Measurements from ENCODE around the gene HPS1. TPM values are rescaled to one million over a fixed set of nuclear protein-coding genes. Genes with fewer than 3 reads are reported as not detected.
A peak's percentile ranks its signal among the peaks of the same experiment; 100 is the strongest.

Gene HPS1
- total RNA-seq, 4 donors from 2014 or later, result 48.6 to 66.7 (median 60.5) TPM

- Histone ChIP-seq H3K36me3 (peaks cover 0 to 4% of the 10 kb centered on the region in 2 donors), H3K27ac (no peak overlapping the region), H3K27me3 (no peaks in the 10 kb centered on the region), H3K9me3 (no peaks in the 10 kb centered on the region), H3K4me3 (replicated peaks in 1 of 3) (no peak overlapping the region), H3K4me1 (peaks cover 4 to 29% of the 10 kb centered on the region in 2 donors)
- intact Hi-C loops (cut with DNase I), result no loop called here
- whole genome bisulfite sequencing, 2 donors, result 93 to 95% methylated on average over 9 of the region's 9 CpGs
- no peak for TF ChIP-seq POLR2A (IDR thresholded peaks at IDR 0.05)
- DNase-seq, result no peak
Observed at GRCh38 chr10:98397089-98397600, 49.6 kb downstream of the HPS1 start.

DNA sequence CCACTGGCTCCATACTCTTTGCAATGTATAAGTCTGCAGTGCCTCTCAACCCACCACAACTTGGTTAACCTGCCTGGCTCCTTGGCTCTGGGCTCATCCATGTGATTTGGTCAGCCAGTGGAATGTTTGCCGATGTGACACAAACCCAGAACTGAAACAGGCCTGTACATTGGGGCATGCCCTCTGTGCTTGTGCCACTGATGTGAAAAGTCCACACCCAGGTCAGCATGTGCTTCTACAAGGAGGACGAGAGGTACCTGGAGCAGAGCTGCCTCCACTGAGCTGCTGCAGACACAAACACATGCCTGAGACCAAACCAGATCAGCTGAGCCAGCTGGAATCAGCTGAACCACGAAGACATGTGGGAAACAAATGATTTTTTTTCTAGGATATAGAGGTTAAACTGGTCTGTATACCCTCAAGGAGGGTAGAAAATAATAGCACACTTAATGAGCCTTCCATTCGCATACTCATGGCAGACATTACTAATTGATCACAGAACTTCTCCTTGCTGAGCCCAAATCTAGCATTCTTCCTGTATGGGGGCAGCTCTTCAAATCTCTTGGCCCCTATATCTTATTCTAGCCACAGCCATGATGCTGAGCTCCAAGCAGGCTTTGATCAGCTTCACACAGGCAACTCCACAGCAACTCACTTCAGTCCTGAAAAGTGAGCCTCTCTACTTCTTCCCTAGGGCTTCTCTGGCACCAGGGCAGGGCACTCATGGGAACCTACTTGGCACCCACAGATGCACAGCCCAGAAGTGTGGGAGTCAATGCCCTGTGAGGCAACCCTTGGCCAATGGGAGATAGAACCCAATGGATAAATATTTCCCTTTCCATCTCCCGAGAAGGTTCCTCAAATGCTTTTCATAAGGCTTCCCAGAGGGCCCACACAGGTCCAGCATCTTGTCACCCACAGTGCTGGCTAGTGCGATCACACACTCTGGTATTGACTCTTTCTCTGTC, 50.4 kb downstream of the HPS1 start:
- TF ChIP-seq POLR2A (IDR thresholded peaks at IDR 0.05) (no peak), CTCF (IDR thresholded peaks at IDR 0.05) (no peak)
- no peaks in the 10 kb centered on the region for H3K9me3 ChIP-seq
- H3K27ac ChIP-seq, result peak overlapping the region in 1 of 3 donors; percentile 46
- no peaks in the 10 kb centered on the region for H3K27me3 ChIP-seq
- H3K36me3 ChIP-seq, result peaks cover 0 to 4% of the 10 kb centered on the region in 2 donors
- WGBS, 2 donors, result 91% methylated on average over 6 of the region's 6 CpGs
- no peak for DNase-seq
- no peak overlapping the region for H3K4me3 ChIP-seq (replicated peaks in 1 of 3)
- intact Hi-C loops (cut with DNase I), result no loop called here
- peaks cover 8 to 36% of the 10 kb centered on the region in 2 donors for H3K4me1 ChIP-seq

DNA sequence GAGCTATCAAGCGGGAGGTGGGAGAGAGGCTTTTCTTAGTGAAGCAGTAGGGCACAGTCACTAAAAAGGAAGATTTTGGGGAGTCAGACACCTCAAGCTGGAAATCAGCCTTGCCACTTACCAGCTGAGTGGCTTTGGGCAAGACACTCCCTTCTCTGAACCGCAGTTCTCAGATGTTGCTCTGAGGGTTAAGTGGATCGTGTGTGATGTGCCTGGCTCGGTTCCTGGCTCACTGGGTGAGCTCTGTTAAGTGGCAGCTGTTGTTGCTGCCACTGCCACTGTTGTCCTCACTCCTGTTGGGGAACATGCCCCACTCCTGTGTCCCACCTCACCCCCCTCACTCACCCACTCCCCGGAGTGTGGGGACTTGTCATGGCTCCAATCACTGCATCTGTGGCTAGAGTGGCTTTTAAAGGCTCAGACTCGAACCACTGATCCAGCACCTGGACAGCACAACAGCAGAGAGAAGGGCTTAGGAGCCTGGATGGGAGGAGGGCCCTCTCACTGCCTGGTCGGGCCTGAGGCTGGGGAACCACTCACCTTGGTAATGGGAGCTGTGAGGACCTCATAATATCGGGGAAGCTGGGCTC, 51.8 kb downstream of the HPS1 start:
- no peak overlapping the region for H3K4me3 ChIP-seq (replicated peaks in 1 of 3)
- TF ChIP-seq POLR2A (IDR thresholded peaks at IDR 0.05), result no peak
- TF ChIP-seq CTCF (IDR thresholded peaks at IDR 0.05), result no peak
- peak; percentile 77 to 87 for DNase-seq
- peaks cover 8 to 38% of the 10 kb centered on the region in 2 donors for H3K4me1 ChIP-seq
- intact Hi-C loops (cut with DNase I), result no loop called here
- 35 to 36% methylated on average over 6 of the region's 8 CpGs for WGBS, 2 donors
- H3K36me3 ChIP-seq, result peaks cover 0 to 3% of the 10 kb centered on the region in 2 donors
- H3K9me3 ChIP-seq, result no peaks in the 10 kb centered on the region
- no peaks in the 10 kb centered on the region for H3K27me3 ChIP-seq
- peak overlapping the region in 2 of 3 donors; percentile 9 to 46 for H3K27ac ChIP-seq

DNA sequence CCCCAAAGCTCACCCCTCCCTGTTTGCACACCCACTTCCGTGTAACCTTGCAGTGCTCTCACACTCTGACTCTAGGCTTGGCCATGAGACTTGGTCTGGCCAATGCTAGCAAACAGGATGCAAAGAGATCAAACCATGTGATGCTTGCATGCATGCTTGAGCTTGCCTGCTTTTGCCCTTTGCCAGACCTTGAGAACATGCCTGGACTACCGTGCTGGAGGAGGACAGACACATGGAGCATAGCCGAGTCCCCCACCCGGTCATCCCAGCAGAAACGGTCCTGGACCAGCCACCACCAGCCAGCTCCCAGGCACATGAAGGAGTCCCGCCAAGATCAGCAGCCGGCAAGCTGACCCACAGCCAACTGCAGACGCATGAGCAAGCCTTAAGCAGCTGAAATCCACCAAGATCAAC, 55.1 kb downstream of the HPS1 start:
- Histone ChIP-seq H3K4me3 (replicated peaks in 1 of 3) (no peak overlapping the region), H3K27me3 (no peaks in the 10 kb centered on the region), H3K27ac (no peak overlapping the region), H3K36me3 (peaks cover 0 to 3% of the 10 kb centered on the region in 2 donors), H3K9me3 (no peaks in the 10 kb centered on the region), H3K4me1 (peaks cover 8 to 38% of the 10 kb centered on the region in 2 donors)
- peak; percentile 77 to 80 for DNase-seq
- intact Hi-C loops (cut with DNase I), result no loop called here
- TF ChIP-seq POLR2A (IDR thresholded peaks at IDR 0.05) (no peak), CTCF (IDR thresholded peaks at IDR 0.05) (no peak)
- 30 to 44% methylated on average over 8 of the region's 8 CpGs for WGBS, 2 donors

GRCh38 chr10:98391065-98391464, 55.7 kb downstream of the HPS1 start:
- no peaks in the 10 kb centered on the region for H3K9me3 ChIP-seq
- no peak overlapping the region for H3K27ac ChIP-seq
- WGBS, 2 donors, result 74 to 92% methylated on average over 7 of the region's 7 CpGs
- peaks cover 8 to 38% of the 10 kb centered on the region in 2 donors for H3K4me1 ChIP-seq
- H3K27me3 ChIP-seq, result no peaks in the 10 kb centered on the region
- H3K4me3 ChIP-seq (replicated peaks in 1 of 3), result no peak overlapping the region
- DNase-seq, result no peak
- peaks cover 0 to 5% of the 10 kb centered on the region in 2 donors for H3K36me3 ChIP-seq
- intact Hi-C loops (cut with DNase I), result no loop called here
- TF ChIP-seq POLR2A (IDR thresholded peaks at IDR 0.05) (no peak), CTCF (IDR thresholded peaks at IDR 0.05) (no peak)
